Kidney (tissue), 14 donors: ENCODE data around the gene PHACTR2. TPM values are rescaled to one million over a fixed set of nuclear protein-coding genes. Genes with fewer than 3 reads are reported as not detected.

Experiments used
- DNase-seq, 5 donors: peaks; one replicate each; pipeline ENCODE4 v3.0.0-alpha.2; 2013 to 2020
- FAIRE-seq: peaks from 2 replicates; lab custom pipeline; 2012; peaks lifted over from hg19 to GRCh38; lab: Jason Lieb, UNC
- H3K27ac ChIP-seq, 2 donors: one replicate each; pipeline ENCODE4 v1.7.0; 2013; ENCODE audit warnings: low read depth in 2 of 2, low read length in 2 of 2, inconsistent platforms in 1 of 2
- H3K27me3 ChIP-seq: one replicate; pipeline ENCODE4 v1.7.1; 2013; ENCODE audit warnings: low read length, inconsistent platforms; ENCODE audit not compliant: control insufficient read depth, insufficient read depth
- H3K36me3 ChIP-seq, 3 donors: one replicate each; pipeline versions ENCODE4 v1.7.0 to v1.7.1; 2013; ENCODE audit warnings: low read length in 3 of 3, control low read depth in 1 of 3, inconsistent platforms in 1 of 3; ENCODE audit not compliant: insufficient read depth in 3 of 3, control insufficient read depth in 2 of 3
- H3K4me1 ChIP-seq, 3 donors: one replicate each; pipeline versions ENCODE4 v1.7.0 to v1.7.1; 2013; ENCODE audit warnings: low read length in 3 of 3, inconsistent platforms in 1 of 3, low read depth in 1 of 3; ENCODE audit not compliant: control insufficient read depth in 2 of 3, insufficient read depth in 2 of 3
- H3K4me3 ChIP-seq, 3 donors: one replicate each; pipeline versions ENCODE4 v1.7.0 to v1.8.1; 2013; ENCODE audit warnings: low read length in 3 of 3, control low read depth in 1 of 3, inconsistent platforms in 1 of 3
- H3K9ac ChIP-seq, 3 donors: one replicate each; pipeline versions ENCODE4 v1.7.0 to v1.7.1; 2013; ENCODE audit warnings: low read length in 3 of 3, control low read depth in 1 of 3, inconsistent platforms in 1 of 3
- H3K9me3 ChIP-seq, 3 donors: one replicate each; pipeline versions ENCODE4 v1.7.0 to v1.7.1; 2013; ENCODE audit warnings: low read length in 3 of 3, control low read depth in 1 of 3, inconsistent platforms in 1 of 3; ENCODE audit not compliant: control insufficient read depth in 2 of 3, insufficient read depth in 1 of 3
- intact Hi-C: fragments of 100-400 bp; cut with DNase I; formaldehyde crosslinking; loops from one replicate; pipeline ENCODE4 v1.11.1; 2022
- polyA plus RNA-seq: library from polyadenylated mRNA; stranded (reverse); fragments of 350-450 nt; fragmentation: Illumina TruSeq; extraction: RNeasy Lipid Tissue Mini Kit (QIAGEN cat#74804); gene quantifications from one replicate; pipeline ENCODE4 v1.2.3, GENCODE V29; 2014; ENCODE audit warnings: low read depth, low replicate concordance; ENCODE audit not compliant: insufficient read depth
- total RNA-seq: library from RNA; stranded (reverse); fragmentation: NEBNext Ultra II Directional; extraction: Animal tissue kit (Norgen Biotek cat#: 25700); gene quantifications from one replicate; pipeline ENCODE4 v1.2.1, GENCODE V29; 2021
- TF ChIP-seq, protein P1 (sequence below): IDR thresholded peaks from 3 replicates; pipeline ENCODE4 v1.5.1; 2012; ENCODE audit warnings: mild to moderate bottlenecking, moderate library complexity, borderline replicate concordance; ENCODE audit not compliant: insufficient read depth; ENCODE audit errors: extremely low read depth
- donor health status: control.
- donor health status: control.
- donor health status: control.
- donor health status: control.
- donor health status: control.
- donor health status: DM: yes; HTN: yes; CAD: no.
- donor health status: Normal renal cell carcinoma (clear cell type).

PHACTR2 gene
- total and polyA plus RNA-seq, 2 donors from 2014 or later = 3.5 to 56.1 TPM

DNA sequence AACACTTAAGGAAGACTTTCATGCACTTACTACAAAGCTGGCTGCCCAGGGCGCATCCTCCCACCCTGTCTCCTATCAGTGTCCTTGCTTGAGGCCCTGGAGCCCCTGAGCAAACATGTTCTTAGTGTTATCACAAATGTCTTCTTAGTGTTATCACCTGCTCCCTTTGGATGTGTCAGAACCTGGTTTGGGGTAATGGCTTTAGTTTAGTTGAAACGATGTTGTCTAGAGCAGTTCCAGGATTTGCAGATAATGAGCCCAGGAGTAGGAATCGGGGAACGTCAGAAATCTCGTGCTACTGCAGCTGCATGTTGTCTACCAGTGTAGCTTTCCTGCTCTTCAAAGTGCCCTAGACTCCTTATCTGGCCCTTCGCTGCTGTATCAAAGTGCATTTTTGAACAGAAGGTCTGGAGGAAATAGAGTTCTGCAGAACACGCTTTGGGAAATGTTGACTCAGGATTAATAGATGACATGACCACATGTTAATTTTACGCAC lies 69.6 kb downstream of the PHACTR2 start:
- Histone ChIP-seq H3K4me3 (no peak overlapping the region), H3K4me1 (peaks cover 9 to 17% (median 16%) of the 10 kb centered on the region in 3 donors), H3K9ac (no peak overlapping the region), H3K9me3 (no peaks in the 10 kb centered on the region), H3K27ac (no peak overlapping the region), H3K27me3 (no peaks in the 10 kb centered on the region), H3K36me3 (no peaks in the 10 kb centered on the region)
- FAIRE-seq (no peak), DNase-seq (peak in 1 of 5 donors; percentile 20)
- intact Hi-C loops = no loop called here
- TF ChIP-seq, protein P1, sequence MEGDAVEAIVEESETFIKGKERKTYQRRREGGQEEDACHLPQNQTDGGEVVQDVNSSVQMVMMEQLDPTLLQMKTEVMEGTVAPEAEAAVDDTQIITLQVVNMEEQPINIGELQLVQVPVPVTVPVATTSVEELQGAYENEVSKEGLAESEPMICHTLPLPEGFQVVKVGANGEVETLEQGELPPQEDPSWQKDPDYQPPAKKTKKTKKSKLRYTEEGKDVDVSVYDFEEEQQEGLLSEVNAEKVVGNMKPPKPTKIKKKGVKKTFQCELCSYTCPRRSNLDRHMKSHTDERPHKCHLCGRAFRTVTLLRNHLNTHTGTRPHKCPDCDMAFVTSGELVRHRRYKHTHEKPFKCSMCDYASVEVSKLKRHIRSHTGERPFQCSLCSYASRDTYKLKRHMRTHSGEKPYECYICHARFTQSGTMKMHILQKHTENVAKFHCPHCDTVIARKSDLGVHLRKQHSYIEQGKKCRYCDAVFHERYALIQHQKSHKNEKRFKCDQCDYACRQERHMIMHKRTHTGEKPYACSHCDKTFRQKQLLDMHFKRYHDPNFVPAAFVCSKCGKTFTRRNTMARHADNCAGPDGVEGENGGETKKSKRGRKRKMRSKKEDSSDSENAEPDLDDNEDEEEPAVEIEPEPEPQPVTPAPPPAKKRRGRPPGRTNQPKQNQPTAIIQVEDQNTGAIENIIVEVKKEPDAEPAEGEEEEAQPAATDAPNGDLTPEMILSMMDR = no peak

GRCh38 chr6:143749891-143750290 lies 72.1 kb downstream of the PHACTR2 start:
- Histone ChIP-seq H3K4me1 (peaks cover 3 to 16% (median 12%) of the 10 kb centered on the region in 3 donors), H3K9me3 (no peaks in the 10 kb centered on the region), H3K4me3 (no peak overlapping the region), H3K27ac (no peak overlapping the region), H3K9ac (no peak overlapping the region), H3K36me3 (no peaks in the 10 kb centered on the region), H3K27me3 (no peaks in the 10 kb centered on the region)
- TF ChIP-seq, protein P1 = no peak
- DNase-seq (no peak), FAIRE-seq (peak; percentile 11)
- intact Hi-C loops = no loop called here

DNA sequence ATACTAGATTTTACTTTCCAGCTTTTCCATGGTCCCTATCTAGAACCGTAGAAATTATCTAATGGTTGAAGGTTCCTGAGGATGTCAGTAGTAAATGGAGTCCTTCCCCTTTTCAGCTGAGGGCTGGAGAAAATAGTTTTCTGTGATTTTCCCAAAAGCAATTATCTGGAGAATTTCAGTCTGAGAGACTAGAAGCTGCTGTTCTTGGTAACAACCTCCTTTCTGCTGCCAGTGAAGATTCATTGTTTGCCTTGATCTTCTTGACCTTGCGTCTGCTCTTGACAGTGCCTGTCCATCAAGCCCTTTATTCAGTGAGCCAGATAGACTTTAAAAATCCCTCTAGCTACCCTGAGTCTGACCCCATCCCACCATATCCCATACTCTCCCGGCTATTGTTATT lies 73.1 kb downstream of the PHACTR2 start:
- Histone ChIP-seq H3K9ac (no peak overlapping the region), H3K4me3 (no peak overlapping the region), H3K4me1 (peaks cover 0 to 6% (median 5%) of the 10 kb centered on the region in 3 donors), H3K9me3 (no peaks in the 10 kb centered on the region), H3K27ac (no peak overlapping the region), H3K27me3 (no peaks in the 10 kb centered on the region), H3K36me3 (no peaks in the 10 kb centered on the region)
- DNase-seq = peak in 2 of 5 donors; percentile 34 to 49
- TF ChIP-seq, protein P1 = no peak
- intact Hi-C loops = no loop called here
- no peak for FAIRE-seq

GRCh38 chr6:143752459-143752858 lies 74.7 kb downstream of the PHACTR2 start:
- no peaks in the 10 kb centered on the region for H3K27me3 ChIP-seq
- TF ChIP-seq, protein P1 = no peak
- DNase-seq (no peak), FAIRE-seq (no peak)
- intact Hi-C loops = no loop called here
- no peaks in the 10 kb centered on the region for H3K4me1 ChIP-seq
- no peaks in the 10 kb centered on the region for H3K9me3 ChIP-seq
- H3K36me3 ChIP-seq = no peaks in the 10 kb centered on the region
- no peak overlapping the region for H3K27ac ChIP-seq
- no peak overlapping the region for H3K9ac ChIP-seq
- H3K4me3 ChIP-seq = no peak overlapping the region
